Neural progenitor cell (in vitro differentiated cells): Measurements from ENCODE around the gene STRADA.

ENCODE experiments used
- EZH2 ChIP-seq: fragments of 200-600 bp; sonication (generic); IDR thresholded peaks from 2 replicates; pipeline ENCODE4 v1.6.1; 2017; ENCODE audit warnings: antibody characterized with exemption, mild to moderate bottlenecking, moderate library complexity
- EZH2phosphoT487 ChIP-seq: fragments of 200-600 bp; sonication (generic); IDR thresholded peaks from 2 replicates; pipeline ENCODE4 v1.6.1; 2017; ENCODE audit warnings: antibody characterized with exemption
- TF ChIP-seq, protein P1 (sequence below): fragments of 200-600 bp; sonication (generic); IDR thresholded peaks from 2 replicates; pipeline ENCODE4 v1.5.1; 2017; ENCODE audit warnings: antibody characterized with exemption, mild to moderate bottlenecking

DNA sequence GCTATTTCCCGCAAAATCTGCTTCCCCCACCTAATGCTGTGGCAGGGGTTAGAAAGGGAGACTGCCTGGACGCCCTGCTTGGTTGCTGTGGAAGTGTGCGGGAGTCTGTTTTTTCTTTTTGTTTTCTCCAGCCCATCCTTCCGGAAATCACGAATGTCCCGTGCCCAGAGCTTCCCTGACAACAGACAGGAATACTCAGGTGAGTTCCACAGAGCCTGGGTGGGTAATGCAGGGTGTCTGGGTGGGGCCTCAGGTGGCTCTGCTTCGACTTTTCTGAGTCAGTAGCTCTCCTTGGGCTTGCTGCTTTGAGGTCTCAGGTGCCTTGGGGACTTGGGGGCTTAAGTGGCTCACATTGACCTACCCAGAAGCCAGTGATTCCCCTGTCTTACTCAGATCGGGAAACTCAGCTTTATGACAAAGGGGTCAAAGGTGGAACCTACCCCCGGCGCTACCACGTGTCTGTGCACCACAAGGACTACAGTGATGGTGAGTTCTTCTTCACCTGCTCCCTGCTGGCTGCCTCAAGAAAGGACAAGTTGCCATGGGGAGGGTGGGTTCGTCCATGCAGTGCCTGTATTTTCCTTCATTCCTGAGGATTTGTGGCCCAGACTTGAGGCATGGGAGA, 53.1 kb downstream of the STRADA start:
- TF ChIP-seq, protein P1, sequence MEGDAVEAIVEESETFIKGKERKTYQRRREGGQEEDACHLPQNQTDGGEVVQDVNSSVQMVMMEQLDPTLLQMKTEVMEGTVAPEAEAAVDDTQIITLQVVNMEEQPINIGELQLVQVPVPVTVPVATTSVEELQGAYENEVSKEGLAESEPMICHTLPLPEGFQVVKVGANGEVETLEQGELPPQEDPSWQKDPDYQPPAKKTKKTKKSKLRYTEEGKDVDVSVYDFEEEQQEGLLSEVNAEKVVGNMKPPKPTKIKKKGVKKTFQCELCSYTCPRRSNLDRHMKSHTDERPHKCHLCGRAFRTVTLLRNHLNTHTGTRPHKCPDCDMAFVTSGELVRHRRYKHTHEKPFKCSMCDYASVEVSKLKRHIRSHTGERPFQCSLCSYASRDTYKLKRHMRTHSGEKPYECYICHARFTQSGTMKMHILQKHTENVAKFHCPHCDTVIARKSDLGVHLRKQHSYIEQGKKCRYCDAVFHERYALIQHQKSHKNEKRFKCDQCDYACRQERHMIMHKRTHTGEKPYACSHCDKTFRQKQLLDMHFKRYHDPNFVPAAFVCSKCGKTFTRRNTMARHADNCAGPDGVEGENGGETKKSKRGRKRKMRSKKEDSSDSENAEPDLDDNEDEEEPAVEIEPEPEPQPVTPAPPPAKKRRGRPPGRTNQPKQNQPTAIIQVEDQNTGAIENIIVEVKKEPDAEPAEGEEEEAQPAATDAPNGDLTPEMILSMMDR, result no peak
- TF ChIP-seq EZH2phosphoT487 (no peak), EZH2 (no peak)
